Measurements from ENCODE around the gene PRKCB.

PRKCB gene

GRCh38 chr16:24138575-24138974 is 302.8 kb downstream of the PRKCB start:
- Histone ChIP-seq H3K4me3 (no peak overlapping the region), H3K27ac (no peak overlapping the region)
- TF ChIP-seq, protein P1, sequence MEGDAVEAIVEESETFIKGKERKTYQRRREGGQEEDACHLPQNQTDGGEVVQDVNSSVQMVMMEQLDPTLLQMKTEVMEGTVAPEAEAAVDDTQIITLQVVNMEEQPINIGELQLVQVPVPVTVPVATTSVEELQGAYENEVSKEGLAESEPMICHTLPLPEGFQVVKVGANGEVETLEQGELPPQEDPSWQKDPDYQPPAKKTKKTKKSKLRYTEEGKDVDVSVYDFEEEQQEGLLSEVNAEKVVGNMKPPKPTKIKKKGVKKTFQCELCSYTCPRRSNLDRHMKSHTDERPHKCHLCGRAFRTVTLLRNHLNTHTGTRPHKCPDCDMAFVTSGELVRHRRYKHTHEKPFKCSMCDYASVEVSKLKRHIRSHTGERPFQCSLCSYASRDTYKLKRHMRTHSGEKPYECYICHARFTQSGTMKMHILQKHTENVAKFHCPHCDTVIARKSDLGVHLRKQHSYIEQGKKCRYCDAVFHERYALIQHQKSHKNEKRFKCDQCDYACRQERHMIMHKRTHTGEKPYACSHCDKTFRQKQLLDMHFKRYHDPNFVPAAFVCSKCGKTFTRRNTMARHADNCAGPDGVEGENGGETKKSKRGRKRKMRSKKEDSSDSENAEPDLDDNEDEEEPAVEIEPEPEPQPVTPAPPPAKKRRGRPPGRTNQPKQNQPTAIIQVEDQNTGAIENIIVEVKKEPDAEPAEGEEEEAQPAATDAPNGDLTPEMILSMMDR (IDR thresholded peaks at IDR 0.05): no peak
- no peak for DNase-seq (ENCODE audit: low spot score)

GRCh38 chr16:24139282-24139681 is 303.5 kb downstream of the PRKCB start:
- no peak for DNase-seq (ENCODE audit: low spot score)
- TF ChIP-seq, protein P1 (IDR thresholded peaks at IDR 0.05): no peak
- no peak overlapping the region for H3K4me3 ChIP-seq
- H3K27ac ChIP-seq: no peak overlapping the region

- Histone ChIP-seq H3K4me3 (no peak overlapping the region), H3K27ac (no peak overlapping the region)
- TF ChIP-seq, protein P1 (IDR thresholded peaks at IDR 0.05): no peak
- DNase-seq (ENCODE audit: low spot score): no peak
Measured at GRCh38 chr16:24140730-24141129, 304.9 kb downstream of the PRKCB start.

DNA sequence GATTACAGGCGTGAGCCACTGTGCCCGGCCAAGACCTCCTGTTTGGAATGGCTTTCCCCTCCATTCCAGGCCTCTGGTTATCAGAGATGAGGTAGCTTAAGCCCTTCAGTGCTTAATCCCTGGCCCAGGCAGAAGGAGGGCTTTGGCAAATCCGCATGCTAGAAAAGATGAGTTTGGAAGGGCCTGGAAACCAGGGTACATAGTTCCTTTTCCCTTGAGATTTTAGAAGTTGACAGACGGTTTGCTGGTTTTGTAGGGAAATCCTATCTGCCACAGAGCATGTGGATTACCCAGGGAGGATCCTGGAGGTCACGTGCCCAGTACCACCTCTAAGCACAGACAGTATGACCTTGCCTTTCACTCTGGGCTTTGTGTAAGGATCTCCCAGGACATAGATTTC is 305.7 kb downstream of the PRKCB start:
- no peak for DNase-seq (ENCODE audit: low spot score)
- TF ChIP-seq, protein P1 (IDR thresholded peaks at IDR 0.05): no peak
- H3K4me3 ChIP-seq: no peak overlapping the region
- H3K27ac ChIP-seq: no peak overlapping the region

- DNase-seq (ENCODE audit: low spot score): no peak
- H3K27ac ChIP-seq: no peak overlapping the region
- H3K4me3 ChIP-seq: no peak overlapping the region
- TF ChIP-seq, protein P1 (IDR thresholded peaks at IDR 0.05): no peak
Measured at GRCh38 chr16:24141917-24142316, 306.1 kb downstream of the PRKCB start.

GRCh38 chr16:24145927-24146326 is 310.1 kb downstream of the PRKCB start:
- TF ChIP-seq, protein P1 (IDR thresholded peaks at IDR 0.05): no peak
- Histone ChIP-seq H3K4me3 (no peak overlapping the region), H3K27ac (no peak overlapping the region)
- DNase-seq (ENCODE audit: low spot score): no peak

GRCh38 chr16:24146518-24146917 is 310.7 kb downstream of the PRKCB start:
- TF ChIP-seq, protein P1 (IDR thresholded peaks at IDR 0.05): no peak
- Histone ChIP-seq H3K27ac (no peak overlapping the region), H3K4me3 (no peak overlapping the region)
- DNase-seq (ENCODE audit: low spot score): no peak
